Right lung (tissue), 10 donors: ENCODE results near the gene VSNL1. TPM values are rescaled to one million over a fixed set of nuclear protein-coding genes. Genes with fewer than 3 reads are reported as not detected.

Source experiments
- DNase-seq, 2 donors: peaks; one replicate each; pipeline ENCODE4 v3.0.0-alpha.2; 2013
- long read RNA-seq, 8 donors: transcript quantifications; one replicate each; lab custom pipeline, GENCODE V29; 2026
- polyA plus RNA-seq, 5 donors: library from polyadenylated mRNA; unstranded; fragments of 120-200 nt; gene quantifications; one replicate each; pipeline versions ENCODE4 v1.2.1 to v1.2.3, GENCODE V29; 2013; ENCODE audit warnings: inconsistent platforms in 1 of 5, low replicate concordance in 1 of 5; ENCODE audit not compliant: insufficient read length in 5 of 5, insufficient read depth in 1 of 5

The VSNL1 gene
- polyA plus RNA-seq = 10 to 100 TPM; 13.8 to 21.0 (median 19.2) TPM
- long read RNA-seq, donor 1, transcript VSNL1-201 (4 exons, 1,892 nt) = major isoform, 10 of 10 reads
- long read RNA-seq, donor 1, partial matches to known transcripts = 0 of 10 reads
- long read RNA-seq, donor 1, other reads (novel, unspliced or antisense) = 0 of 10 reads
- long read RNA-seq, donor 2, partial matches to known transcripts = 0 of 2 reads
- long read RNA-seq, donor 2, other reads (novel, unspliced or antisense) = 0 of 2 reads
- long read RNA-seq, donor 3, transcript VSNL1-201 (4 exons, 1,892 nt) = major isoform, 6 of 6 reads
- long read RNA-seq, donor 3, partial matches to known transcripts = 0 of 6 reads
- long read RNA-seq, donor 3, other reads (novel, unspliced or antisense) = 0 of 6 reads
- long read RNA-seq, donor 4, partial matches to known transcripts = 0 of 1 reads
- long read RNA-seq, donor 4, other reads (novel, unspliced or antisense) = 0 of 1 reads
- long read RNA-seq, donor 5, transcript VSNL1-201 (4 exons, 1,892 nt) = major isoform, 5 of 5 reads
- long read RNA-seq, donor 5, partial matches to known transcripts = 0 of 5 reads
- long read RNA-seq, donor 5, other reads (novel, unspliced or antisense) = 0 of 5 reads
- long read RNA-seq, donor 6, transcript VSNL1-201 (4 exons, 1,892 nt) = major isoform, 6 of 7 reads
- long read RNA-seq, donor 6, partial matches to known transcripts = 0 of 7 reads
- long read RNA-seq, donor 6, other reads (novel, unspliced or antisense) = 0 of 7 reads
- long read RNA-seq, donor 7, transcript VSNL1-201 (4 exons, 1,892 nt) = major isoform, 5 of 5 reads
- long read RNA-seq, donor 7, partial matches to known transcripts = 0 of 5 reads
- long read RNA-seq, donor 7, other reads (novel, unspliced or antisense) = 0 of 5 reads
- long read RNA-seq, donor 8, partial matches to known transcripts = 0 of 1 reads
- long read RNA-seq, donor 8, other reads (novel, unspliced or antisense) = 0 of 1 reads

DNA sequence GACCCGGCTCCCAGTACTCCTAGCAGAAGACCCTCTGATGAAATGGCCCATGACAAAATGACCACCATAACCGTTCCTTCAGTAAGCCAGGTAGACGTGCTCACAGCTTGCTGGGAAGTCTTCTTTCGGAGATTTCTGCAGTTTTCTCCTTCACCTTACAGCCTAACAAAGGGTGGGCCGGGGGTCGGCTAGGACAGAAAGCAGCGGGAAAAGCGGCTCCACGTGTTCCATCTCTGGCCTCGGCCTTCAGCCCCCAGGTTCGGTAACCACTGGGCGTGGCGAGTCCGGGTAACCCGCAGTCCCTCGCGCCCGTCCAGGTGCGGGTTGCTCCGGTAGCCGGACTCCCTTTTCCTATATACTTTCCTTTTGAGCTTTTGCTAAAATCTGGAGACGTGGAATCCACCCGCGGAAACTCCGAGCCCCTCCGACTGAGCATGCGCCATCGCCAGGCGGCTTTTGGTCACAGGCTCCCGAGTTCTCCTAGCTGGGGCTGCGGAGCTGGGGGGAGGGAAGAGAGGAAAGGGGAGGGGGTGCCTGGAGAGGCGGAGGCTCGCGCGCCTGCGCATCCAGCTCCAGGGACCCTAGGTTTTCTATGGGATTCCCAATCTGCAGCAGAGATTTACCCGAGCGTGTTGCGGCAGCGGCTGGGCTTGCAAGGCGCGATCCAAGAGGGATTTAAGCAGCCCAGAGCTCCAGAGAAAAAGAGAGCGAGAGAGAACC, at the start of gene VSNL1:
Gene VSNL1 (plus strand): TSS at position 604 of the 720 bp plus-strand sequence. CDS start 51,379 bp downstream, outside the sequence.
- peak; percentile 95 for DNase-seq

DNA sequence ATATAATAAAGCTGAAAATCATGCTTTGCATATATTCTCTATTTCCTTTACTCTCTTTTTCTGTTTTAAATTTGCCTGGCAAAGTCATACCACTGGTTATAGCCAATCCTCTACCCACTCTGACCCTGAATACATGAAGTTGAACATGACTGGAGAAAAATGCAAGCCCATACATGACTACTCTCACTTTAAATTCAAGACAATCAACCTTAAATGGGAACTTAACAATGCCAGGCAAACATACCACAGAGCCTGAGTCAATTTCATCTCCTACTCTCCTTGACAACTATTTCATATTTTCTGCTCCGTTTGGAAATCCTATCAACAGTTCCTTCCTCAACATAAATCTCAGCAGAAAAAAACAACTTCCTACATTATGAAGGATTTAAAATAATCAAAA, 44.9 kb upstream of the VSNL1 start:
- DNase-seq = no peak

DNA sequence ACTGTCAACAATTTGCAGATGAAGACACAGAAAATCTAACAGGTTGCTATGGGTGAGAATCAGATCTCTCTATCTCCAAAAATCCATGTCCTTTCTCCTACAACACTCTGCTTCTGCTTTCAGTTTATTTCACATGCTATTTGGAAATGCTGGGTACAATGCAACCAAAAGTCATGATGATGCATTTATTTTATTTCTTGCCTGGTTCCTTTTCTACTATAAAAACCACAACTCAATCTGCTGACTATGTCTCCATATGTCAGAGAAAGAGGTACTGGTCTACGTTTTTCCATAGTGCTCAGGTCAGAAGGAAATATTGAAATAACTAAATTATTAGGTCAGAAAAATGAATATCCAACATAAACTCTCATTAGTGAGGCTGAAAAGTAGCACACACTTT, 42.8 kb upstream of the VSNL1 start:
- DNase-seq = no peak

DNA sequence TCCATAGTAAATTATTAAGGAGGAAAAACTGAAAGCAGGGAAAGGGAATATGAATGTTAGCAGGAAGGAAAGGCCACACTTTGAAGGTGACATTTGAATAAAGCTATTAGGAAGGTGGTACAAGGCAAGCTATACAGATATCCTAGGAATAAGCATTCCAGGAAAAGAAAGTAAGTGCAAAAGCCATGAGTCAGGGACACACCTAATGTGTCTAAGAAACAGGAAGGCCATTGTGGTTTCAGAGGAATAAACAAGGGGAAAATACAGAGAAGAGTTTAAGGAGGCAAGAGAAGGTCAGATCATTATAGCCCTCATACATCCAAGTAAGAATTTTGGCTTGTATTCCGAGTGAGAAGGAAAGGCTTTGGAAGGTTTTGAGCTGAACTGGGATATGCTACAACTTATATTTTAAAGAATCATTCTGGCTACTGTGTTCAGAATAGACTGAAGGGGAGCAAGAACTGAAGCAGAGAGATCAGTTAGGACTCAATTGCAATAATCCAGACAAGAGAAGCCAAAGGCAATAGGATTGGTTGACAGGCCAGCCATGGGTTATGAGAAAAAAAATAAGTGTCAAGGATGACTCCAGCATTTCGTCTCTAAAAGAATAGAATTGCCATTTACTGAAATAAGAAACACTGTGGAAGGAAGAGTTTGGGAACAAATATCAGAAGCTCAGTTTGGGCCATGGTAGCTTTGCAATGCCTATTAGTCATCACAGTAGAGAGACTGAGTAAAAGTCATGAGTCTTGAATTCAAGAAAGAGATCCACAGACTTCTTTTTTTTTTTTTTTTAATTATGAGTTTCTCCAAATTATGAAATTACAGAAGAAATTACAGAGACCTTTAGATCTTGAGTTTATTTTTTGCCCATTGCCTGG, 33.5 kb upstream of the VSNL1 start:
- no peak for DNase-seq

DNA sequence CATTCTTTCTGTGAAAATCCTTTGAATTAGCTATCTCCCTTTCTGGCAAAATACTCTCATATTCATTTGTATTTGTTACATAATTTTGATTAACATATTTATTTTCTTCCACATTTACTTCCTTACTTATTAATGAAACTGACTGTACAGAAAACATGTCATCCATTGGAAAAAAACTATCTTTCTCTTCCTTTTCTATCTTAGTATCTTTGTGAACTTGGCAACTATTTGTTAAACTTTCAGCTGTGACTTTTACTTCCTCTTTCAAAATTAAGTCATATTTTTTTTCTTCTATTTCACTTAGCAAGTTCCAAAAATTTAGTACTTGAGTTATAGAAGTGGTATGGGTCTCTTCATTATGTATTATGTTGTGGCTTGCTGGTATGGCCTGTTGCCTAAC, 24.8 kb upstream of the VSNL1 start:
- DNase-seq = no peak

DNA sequence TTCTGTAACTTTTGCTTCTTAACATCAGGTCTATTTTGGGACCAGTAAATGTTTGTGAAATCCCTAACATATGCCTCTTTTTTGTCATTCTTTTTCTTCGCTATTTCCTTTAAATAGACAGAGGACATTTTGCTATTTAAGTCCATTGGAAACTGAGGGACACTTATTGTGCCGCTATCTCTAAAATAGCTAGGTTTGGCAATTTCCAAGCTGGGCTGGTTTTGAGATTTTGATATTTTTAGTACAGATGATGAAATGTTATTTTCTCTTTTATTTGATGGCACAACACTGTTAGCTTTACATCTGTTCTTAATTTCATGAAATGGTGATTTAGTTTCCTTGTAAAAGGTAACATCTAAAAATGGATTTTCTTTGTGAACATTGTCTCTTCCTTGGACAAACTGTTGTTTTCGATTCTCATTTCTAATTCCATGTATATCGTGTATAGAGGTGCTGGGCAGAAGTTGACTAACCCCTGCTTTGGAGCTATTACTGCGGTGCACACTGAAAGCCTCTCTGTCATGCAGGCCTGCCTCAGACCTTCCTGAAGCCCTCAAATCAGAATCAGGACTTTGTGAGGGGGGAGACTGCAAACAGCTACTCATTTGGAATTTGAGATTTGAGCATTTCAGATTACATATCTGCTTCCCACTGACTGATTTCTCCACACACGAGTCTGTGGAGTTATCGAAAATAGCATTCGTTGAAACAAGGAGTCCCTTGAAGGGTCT, 22.9 kb upstream of the VSNL1 start:
- no peak for DNase-seq

DNA sequence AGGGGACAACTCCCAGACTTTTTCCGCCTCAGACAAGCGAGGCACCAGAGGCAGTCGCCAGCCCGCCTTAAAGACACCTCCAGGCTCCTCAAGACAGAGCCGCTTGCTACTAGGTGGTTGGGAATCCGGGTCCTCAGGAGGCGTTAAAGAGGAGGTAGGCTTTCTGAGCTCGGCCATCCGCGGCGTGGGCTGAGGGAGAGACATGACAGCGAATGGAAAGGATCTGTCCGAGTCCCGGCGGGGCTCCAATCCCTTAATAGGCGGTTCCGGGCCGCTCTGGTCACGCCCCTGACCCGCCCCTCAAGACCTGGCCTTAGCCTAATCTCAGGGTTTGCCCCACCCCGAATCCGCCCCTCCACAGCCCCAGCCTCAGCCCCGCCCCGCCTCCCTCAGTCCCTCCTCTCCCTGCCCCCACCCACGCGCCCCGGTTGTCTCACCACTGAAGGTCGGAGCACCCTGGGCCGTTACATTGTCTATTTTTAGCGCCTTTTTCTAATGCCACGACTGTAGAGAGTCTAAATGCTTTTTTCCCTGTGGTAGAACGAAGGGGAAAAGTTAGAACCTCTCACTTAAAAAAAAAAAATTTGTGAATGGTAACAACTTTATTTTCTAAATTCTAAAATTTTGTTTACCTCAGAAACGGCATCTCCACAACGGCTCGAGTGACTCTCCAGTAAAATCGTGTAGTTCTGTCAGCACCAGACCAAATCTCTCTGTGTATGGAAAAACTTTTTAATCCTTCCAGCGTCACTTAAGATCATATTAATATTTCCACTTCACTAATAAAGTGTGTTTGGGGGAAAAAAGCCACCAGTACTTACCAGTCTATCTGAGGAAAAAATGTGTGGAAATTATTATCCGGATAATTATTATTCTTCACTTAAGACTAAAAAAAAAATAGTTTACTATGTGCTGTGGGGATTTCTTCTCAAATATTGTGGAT, 22.0 kb upstream of the VSNL1 start, which contains the start of gene RAD51AP2:
Gene RAD51AP2 (minus strand): TSS at position 229 of the 943 bp plus-strand sequence. CDS start 25 bp downstream, at position 204.
- peak; percentile 86 for DNase-seq

DNA sequence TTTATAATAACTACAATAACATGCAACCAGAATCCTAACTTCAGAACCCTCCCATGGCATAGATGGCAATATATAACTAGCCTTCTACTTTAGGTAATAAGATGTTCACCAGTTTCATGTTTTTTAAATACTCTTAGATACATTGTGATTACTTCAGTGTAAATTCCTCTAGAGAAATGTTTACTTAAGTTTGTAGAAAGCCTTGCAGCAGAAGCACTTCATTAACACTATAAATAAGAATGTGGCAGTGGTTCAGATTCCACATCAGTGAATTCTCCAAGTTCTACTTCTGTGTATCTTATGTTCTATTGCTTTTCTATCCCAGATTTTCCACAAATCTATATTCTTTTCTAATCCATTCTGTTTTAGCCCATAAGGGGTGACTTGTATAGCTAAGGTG, 21.0 kb upstream of the VSNL1 start:
- DNase-seq = no peak

DNA sequence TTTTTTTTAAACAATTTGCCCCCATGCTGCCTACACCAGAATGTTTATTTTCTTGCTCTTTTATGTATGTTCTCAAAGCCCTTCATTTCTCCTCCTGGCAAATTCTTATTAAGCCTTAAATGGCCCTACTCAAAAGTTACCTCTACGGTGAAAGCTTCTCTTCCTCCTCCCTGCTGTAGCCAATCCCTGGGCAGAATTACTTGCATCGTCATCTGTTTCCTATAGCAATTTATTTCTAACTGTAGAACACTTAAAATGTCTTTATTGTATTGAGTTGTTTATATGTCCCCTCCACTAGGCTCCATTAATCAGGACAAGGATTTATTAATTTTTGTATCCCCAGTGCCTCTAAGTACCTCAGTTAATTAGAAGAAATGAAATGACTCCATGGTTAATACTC, 19.7 kb upstream of the VSNL1 start:
- DNase-seq = no peak

DNA sequence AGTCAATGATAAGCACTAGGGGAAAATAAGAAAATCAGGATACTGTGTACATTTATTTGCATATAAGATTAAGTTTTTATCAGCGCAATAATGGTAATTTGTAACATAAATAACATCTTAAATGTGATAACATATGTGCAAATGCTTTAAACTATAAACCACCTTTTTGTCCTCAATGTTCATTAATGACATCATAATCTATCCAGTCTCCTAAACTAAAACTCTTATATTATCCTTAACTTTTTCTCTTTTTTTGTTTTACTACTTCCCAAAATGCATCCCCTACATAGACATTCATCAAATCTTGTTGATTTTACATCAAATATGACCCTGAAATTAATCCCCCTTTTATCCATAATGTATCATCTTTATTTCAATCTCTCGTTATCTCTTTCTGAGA, 18.9 kb upstream of the VSNL1 start:
- no peak for DNase-seq

DNA sequence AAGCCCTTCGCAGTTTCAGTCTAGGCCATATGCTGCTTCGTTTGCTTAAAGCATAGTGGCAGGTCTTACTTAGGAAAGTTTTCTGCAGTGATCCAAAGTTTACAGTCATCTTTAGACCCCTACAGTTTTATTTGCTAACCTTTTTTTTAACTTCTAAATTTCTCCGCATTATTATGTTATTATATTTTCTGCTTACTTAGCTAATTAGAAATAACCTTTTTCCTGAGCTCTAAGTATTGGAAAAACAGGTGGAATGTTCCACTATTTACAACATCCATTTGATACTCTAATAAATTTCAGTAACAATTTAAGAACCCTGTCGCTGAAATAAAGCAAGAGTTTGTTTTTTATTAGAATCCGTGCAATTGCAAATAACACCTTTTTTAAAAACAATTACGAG, 18.2 kb upstream of the VSNL1 start:
- DNase-seq = no peak

DNA sequence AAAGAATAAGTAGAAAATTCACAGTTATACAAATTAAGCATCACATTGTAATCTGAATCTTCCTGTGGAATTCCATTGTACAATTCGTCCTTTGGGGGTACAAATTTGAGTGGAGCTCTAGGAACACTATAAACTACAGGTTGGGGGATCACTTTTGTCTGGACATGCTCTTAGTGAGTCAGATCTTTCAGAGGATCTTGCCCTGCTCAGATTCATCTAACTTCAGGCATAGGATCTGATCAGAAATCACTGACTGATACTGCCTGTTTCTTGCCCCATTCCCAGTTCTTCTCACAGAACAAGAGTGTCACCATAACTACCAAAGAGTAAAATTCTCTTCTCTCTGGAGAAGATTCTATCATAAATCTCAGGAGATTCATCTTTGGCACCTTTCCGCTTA, 10.7 kb upstream of the VSNL1 start:
- DNase-seq = no peak

DNA sequence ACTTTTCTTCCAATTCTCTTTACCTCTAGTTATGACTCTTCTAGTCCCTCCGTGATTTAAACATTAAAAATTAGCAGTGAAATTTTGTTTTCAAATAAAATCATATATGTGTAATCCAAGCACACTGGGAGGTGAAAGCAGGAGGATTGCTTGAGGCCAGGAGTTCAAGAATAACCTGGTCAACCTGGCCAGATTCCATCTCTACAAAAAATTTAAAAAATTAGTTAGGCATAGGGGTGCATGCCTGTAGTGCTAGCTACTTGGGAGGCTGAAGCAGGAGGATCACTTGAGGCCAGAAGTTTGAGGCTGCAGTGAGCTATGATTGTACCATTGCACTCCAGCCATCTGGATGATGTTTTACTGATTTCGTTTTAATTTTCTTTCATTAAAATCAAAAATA, 7.0 kb upstream of the VSNL1 start:
- no peak for DNase-seq

DNA sequence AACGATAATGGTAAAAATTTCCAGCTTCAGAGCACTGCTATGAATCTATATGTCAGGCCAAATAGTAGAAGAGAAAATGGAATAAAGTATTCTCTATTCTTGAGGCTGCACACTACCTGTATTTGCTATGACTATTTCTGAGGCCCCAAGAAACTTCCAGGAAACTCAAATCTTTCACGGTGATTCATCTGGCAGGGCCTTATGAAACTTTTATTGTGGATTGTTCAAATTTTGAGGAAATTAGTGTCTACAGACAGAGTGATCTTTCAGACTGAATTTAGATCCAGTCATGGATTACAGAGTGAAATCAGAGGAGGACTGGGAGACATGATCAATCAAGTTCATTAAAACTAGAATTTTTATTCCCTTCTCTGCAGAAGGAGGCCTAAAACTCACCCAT, 4.1 kb upstream of the VSNL1 start:
- DNase-seq = no peak

DNA sequence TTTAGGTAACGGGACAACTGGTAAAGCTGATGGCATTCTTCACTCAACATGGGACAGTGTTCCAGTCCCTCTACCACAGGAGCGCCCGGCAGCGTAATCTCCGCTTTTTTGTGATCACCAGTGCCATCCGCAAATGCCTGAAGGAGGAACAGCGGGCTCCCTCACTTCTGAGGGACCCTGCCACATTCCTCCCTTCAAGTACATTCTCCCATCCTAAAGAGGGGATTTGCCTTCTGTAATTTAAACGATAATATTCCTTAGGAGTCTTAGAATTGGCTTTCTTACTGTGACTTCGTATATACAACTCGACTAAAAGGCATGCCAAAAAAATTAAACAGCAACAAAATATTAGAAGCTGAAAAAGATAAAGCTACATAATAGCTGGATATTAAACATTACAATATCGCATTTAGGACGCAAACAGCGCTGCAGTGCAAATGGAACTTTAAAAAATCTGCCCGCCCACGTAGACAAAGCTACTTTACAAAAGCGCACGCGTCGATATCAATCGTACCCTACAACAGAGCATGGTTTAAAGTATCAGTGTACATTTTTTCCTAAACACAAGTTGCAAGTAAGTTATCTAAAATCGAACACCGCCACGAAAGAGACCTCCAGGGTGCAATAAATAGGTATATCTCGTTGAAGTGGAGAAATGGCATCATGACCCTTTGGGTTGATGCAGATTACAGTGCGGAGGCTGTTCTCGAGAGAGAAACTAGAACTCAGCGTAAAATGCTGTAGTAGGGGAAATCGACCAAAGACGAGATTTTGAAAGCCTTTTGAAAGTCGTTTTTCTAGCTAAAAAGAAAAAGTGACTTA, 2.3 kb upstream of the VSNL1 start:
- peak in 1 of 2 donors; percentile 65 for DNase-seq

DNA sequence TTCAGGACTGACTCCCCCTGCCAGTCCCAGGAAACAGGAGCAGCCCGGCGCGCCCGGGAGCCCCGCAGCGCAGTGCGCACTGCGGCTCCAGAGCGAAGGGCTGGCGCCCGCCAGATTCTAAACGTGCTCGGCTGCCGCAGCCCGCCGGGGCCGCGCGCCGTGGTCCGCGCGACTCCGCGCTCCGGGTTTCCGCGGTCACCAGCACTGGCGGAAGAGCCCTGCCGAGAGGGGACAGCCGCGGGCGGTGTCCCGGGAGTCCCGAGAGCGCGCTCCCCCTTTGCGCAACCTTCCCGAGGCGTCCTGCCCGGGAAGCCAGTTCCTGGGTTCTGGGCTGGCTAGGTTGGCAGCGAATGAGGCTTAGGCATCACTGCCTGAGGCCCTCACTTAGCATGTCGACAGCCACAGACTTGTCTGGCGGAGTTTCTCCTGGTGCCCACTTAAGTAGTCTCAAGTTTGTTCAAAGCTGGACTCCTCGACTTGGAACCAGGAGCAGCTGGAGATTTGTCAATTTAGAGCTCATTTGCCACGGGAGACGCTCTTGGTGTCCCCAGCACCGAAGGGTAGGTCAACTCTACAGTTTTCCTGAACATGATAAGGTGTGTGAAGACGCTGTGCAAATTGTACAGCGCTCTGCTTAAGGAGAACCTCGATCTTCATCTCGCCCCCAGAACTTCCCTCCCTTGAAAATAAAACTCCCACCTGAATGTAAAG, 1.5 kb upstream of the VSNL1 start:
- peak; percentile 87 to 89 for DNase-seq

DNA sequence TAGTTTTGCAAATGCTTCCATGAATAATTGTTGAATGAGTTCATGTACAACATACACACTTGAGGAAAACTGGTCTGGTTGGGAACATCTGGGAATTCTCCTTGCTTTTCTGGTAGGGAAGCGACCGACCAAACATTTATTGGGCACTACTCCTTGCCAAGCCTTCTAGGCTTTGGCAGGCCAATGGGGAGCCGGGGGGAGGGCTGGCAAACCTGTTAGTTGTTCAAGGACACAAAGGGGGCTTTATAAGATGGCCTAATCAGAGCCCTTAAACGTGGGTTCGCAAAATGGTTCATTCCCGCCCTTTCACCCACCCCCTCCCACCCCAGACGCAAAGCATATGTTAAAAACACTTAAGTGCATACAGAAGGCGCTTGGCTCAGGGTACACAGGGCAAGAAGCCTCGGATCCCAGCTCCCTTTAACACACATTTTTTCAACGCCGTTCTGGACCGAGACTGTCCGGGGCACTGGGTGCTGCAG, 844 bp upstream of the VSNL1 start:
- peak; percentile 57 to 66 for DNase-seq
